Hepatocyte (in vitro differentiated cells): ENCODE results near the gene SORCS2.

ENCODE experiments used
- EZH2 ChIP-seq: fragments of 200-600 bp; sonication (generic); IDR thresholded peaks from 2 replicates; pipeline ENCODE4 v1.6.1; 2016; ENCODE audit warnings: antibody characterized with exemption, mild to moderate bottlenecking, borderline replicate concordance
- EZH2phosphoT487 ChIP-seq: fragments of 200-600 bp; sonication (generic); IDR thresholded peaks from one replicate; pipeline ENCODE4 v1.6.1; 2018; ENCODE audit warnings: antibody characterized with exemption, mild to moderate bottlenecking, low read depth, moderate library complexity; ENCODE audit not compliant: unreplicated experiment, severe bottlenecking
- TF ChIP-seq, protein P1 (sequence below): fragments of 200-600 bp; sonication (generic); IDR thresholded peaks from 2 replicates; pipeline ENCODE4 v1.5.1; 2016; ENCODE audit warnings: antibody characterized with exemption, mild to moderate bottlenecking; ENCODE audit not compliant: poor library complexity

- TF ChIP-seq, protein P1, sequence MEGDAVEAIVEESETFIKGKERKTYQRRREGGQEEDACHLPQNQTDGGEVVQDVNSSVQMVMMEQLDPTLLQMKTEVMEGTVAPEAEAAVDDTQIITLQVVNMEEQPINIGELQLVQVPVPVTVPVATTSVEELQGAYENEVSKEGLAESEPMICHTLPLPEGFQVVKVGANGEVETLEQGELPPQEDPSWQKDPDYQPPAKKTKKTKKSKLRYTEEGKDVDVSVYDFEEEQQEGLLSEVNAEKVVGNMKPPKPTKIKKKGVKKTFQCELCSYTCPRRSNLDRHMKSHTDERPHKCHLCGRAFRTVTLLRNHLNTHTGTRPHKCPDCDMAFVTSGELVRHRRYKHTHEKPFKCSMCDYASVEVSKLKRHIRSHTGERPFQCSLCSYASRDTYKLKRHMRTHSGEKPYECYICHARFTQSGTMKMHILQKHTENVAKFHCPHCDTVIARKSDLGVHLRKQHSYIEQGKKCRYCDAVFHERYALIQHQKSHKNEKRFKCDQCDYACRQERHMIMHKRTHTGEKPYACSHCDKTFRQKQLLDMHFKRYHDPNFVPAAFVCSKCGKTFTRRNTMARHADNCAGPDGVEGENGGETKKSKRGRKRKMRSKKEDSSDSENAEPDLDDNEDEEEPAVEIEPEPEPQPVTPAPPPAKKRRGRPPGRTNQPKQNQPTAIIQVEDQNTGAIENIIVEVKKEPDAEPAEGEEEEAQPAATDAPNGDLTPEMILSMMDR = no peak
- no peak for TF ChIP-seq EZH2phosphoT487
- TF ChIP-seq EZH2 = no peak
Observed at GRCh38 chr4:7772711-7773385, 580.5 kb downstream of the SORCS2 start.
